H1 (cell line): ENCODE results near the gene RASA1. TPM values are rescaled to one million over a fixed set of nuclear protein-coding genes. Genes with fewer than 3 reads are reported as not detected.

ENCODE experiments used
- CTCF ChIA-PET: fragments of 300-600 bp; sonication (Branson Sonifier 250); formaldehyde crosslinking; loops from one replicate; lab custom pipeline; 2021; ENCODE audit not compliant: partially characterized antibody; lab: Charles Lee
- POLR2A ChIA-PET: fragments of 300-600 bp; sonication (Branson Sonifier 250); formaldehyde crosslinking; loops from one replicate; lab custom pipeline; 2021; ENCODE audit warnings: inconsistent platforms; ENCODE audit not compliant: partially characterized antibody; lab: Charles Lee
- DNase-seq, 2 experiments: peaks; one replicate each; pipeline versions ENCODE4 v3.0.0 to v3.0.0-alpha.2; 2010 to 2022; ENCODE audit warnings: low spot score in 2 of 2, low read depth in 1 of 2, mixed read lengths in 1 of 2
- FAIRE-seq: peaks from 2 replicates; lab custom pipeline; 2011; peaks lifted over from hg19 to GRCh38; lab: Jason Lieb, UNC
- H2AFZ ChIP-seq: 2 replicates; pipeline ENCODE4 v1.8.1; 2012; ENCODE audit warnings: low read length, inconsistent platforms
- H2AK5ac ChIP-seq: 2 replicates; pipeline ENCODE4 v1.6.1; 2013; ENCODE audit warnings: low read depth, low read length
- H2BK120ac ChIP-seq: replicated peaks from 2 replicates; pipeline ENCODE3; 2013; ENCODE audit warnings: low read depth, low read length, inconsistent platforms
- H2BK12ac ChIP-seq: 2 replicates; pipeline ENCODE4 v1.6.1; 2013; ENCODE audit warnings: low read depth, low read length
- H2BK15ac ChIP-seq: 2 replicates; pipeline ENCODE4 v1.6.1; 2013; ENCODE audit warnings: low read length
- H2BK20ac ChIP-seq: 2 replicates; pipeline ENCODE4 v1.6.1; 2013; ENCODE audit warnings: low read length
- H2BK5ac ChIP-seq: 2 replicates; pipeline ENCODE4 v1.6.1; 2013; ENCODE audit warnings: low read depth, low read length
- H3K14ac ChIP-seq: 2 replicates; pipeline ENCODE4 v1.6.1; 2013; ENCODE audit warnings: inconsistent platforms; ENCODE audit not compliant: insufficient read length
- H3K18ac ChIP-seq: 2 replicates; pipeline ENCODE4 v1.6.1; 2013; ENCODE audit warnings: low read length; ENCODE audit errors: extremely low read depth
- H3K23ac ChIP-seq: 2 replicates; pipeline ENCODE4 v1.6.1; 2013; ENCODE audit warnings: inconsistent platforms; ENCODE audit not compliant: insufficient read length
- H3K23me2 ChIP-seq: 2 replicates; pipeline ENCODE4 v1.6.1; 2013; ENCODE audit warnings: low read depth, low read length
- H3K27ac ChIP-seq: 2 replicates; pipeline ENCODE4 v1.6.1; 2011; ENCODE audit warnings: low read depth, low read length, inconsistent platforms
- H3K27me3 ChIP-seq, 4 experiments: replicated peaks in 1 of 4; 1 replicate in 1 of 4; 2 replicates in 3 of 4; pipeline versions ENCODE4 v1.6.1 to v1.8.1; 2011 to 2013; ENCODE audit warnings: low read length in 3 of 4, mild to moderate bottlenecking in 3 of 4, inconsistent platforms in 2 of 4, mixed read lengths in 2 of 4, moderate library complexity in 1 of 4; ENCODE audit not compliant: control insufficient read depth in 3 of 4, insufficient read depth in 3 of 4; ENCODE audit errors: extremely low read depth in 1 of 4
- H3K36me3 ChIP-seq, 4 experiments: 2 replicates each; pipeline versions ENCODE4 v1.6.1 to v1.8.1; 2011 to 2013; ENCODE audit warnings: mild to moderate bottlenecking in 4 of 4, low read length in 3 of 4, moderate library complexity in 2 of 4, control low read depth in 1 of 4, inconsistent platforms in 1 of 4; ENCODE audit not compliant: insufficient read depth in 4 of 4, control insufficient read depth in 2 of 4
- H3K4ac ChIP-seq: replicated peaks from 2 replicates; pipeline ENCODE3; 2013; ENCODE audit warnings: low read length, low read depth, mixed read lengths, inconsistent platforms; ENCODE audit not compliant: insufficient read length
- H3K4me1 ChIP-seq, 4 experiments: replicated peaks in 1 of 4; 1 replicate in 1 of 4; 2 replicates in 3 of 4; pipeline versions ENCODE4 v1.6.1 to v1.8.1; 2011 to 2013; ENCODE audit warnings: low read length in 3 of 4, inconsistent platforms in 2 of 4, mixed read lengths in 1 of 4; ENCODE audit not compliant: insufficient read depth in 4 of 4, control insufficient read depth in 3 of 4
- H3K4me2 ChIP-seq, 2 experiments: 2 replicates each; pipeline versions ENCODE4 v1.6.1 to v1.8.1; 2011 to 2013; ENCODE audit warnings: low read depth in 2 of 2, low read length in 2 of 2, control low read depth in 1 of 2, inconsistent platforms in 1 of 2, mild to moderate bottlenecking in 1 of 2; ENCODE audit not compliant: insufficient read depth in 1 of 2
- H3K4me3 ChIP-seq, 4 experiments: fragments of 200-600, 300-600 bp in 1 of 4; sonication (generic), shearing (Covaris generic), sonication (Bioruptor Twin) in 1 of 4; 2 replicates each; pipeline versions ENCODE4 v1.5.1 to v1.8.1; 2011 to 2016; ENCODE audit warnings: low read length in 4 of 4, low read depth in 3 of 4, control low read depth in 2 of 4, inconsistent platforms in 2 of 4, mild to moderate bottlenecking in 2 of 4, mixed read lengths in 1 of 4, moderate library complexity in 1 of 4; ENCODE audit not compliant: insufficient read depth in 2 of 4; ENCODE audit errors: extremely low read depth in 1 of 4
- H3K56ac ChIP-seq: replicated peaks from 2 replicates; pipeline ENCODE3; 2013; ENCODE audit warnings: low read depth, mild to moderate bottlenecking, mixed read lengths, low read length, inconsistent platforms; ENCODE audit not compliant: insufficient read length
- H3K79me1 ChIP-seq: 2 replicates; pipeline ENCODE4 v1.6.1; 2013; ENCODE audit warnings: low read depth, low read length, control low read depth
- H3K79me2 ChIP-seq, 2 experiments: 2 replicates each; pipeline versions ENCODE4 v1.6.1 to v1.8.1; 2012 to 2013; ENCODE audit warnings: low read length in 2 of 2, mild to moderate bottlenecking in 2 of 2, inconsistent platforms in 1 of 2; ENCODE audit not compliant: insufficient read depth in 2 of 2, control insufficient read depth in 1 of 2
- H3K9ac ChIP-seq, 4 experiments: replicated peaks in 1 of 4; 1 replicate in 1 of 4; 2 replicates in 3 of 4; pipeline versions ENCODE4 v1.6.1 to v1.8.1; 2011 to 2013; ENCODE audit warnings: low read depth in 3 of 4, low read length in 3 of 4, control low read depth in 2 of 4, mild to moderate bottlenecking in 2 of 4, moderate library complexity in 2 of 4, inconsistent platforms in 1 of 4; ENCODE audit errors: extremely low read depth in 1 of 4
- H3K9me3 ChIP-seq, 2 experiments: 2 replicates each; pipeline versions ENCODE4 v1.6.1 to v1.8.1; 2012 to 2013; ENCODE audit warnings: mild to moderate bottlenecking in 2 of 2, moderate library complexity in 2 of 2, control low read depth in 1 of 2, inconsistent platforms in 1 of 2, low read depth in 1 of 2, low read length in 1 of 2, mixed read lengths in 1 of 2; ENCODE audit not compliant: insufficient read depth in 2 of 2
- H4K20me1 ChIP-seq, 2 experiments: replicated peaks in 1 of 2; 2 replicates each; pipeline versions ENCODE3 to v1.8.1; 2011 to 2013; ENCODE audit warnings: inconsistent platforms in 2 of 2, low read length in 2 of 2, mild to moderate bottlenecking in 1 of 2; ENCODE audit not compliant: insufficient read depth in 2 of 2, control insufficient read depth in 1 of 2
- H4K5ac ChIP-seq: 2 replicates; pipeline ENCODE4 v1.6.1; 2013; ENCODE audit warnings: low read length, low read depth, mixed read lengths, inconsistent platforms; ENCODE audit not compliant: insufficient read length
- H4K8ac ChIP-seq: 2 replicates; pipeline ENCODE4 v1.8.0; 2013; ENCODE audit warnings: mild to moderate bottlenecking, moderate library complexity, low read length, inconsistent platforms; ENCODE audit not compliant: insufficient read depth; ENCODE audit errors: extremely low read depth
- H4K91ac ChIP-seq: replicated peaks from 2 replicates; pipeline ENCODE3; 2013; ENCODE audit warnings: low read length, mixed read lengths, inconsistent platforms; ENCODE audit not compliant: insufficient read length
- BRCA1 ChIP-seq: IDR thresholded peaks from 2 replicates; pipeline ENCODE4 v1.6.1; 2012; ENCODE audit warnings: low read depth, low read length, improper control_type of control experiment
- CEBPB ChIP-seq: IDR thresholded peaks from 2 replicates; pipeline ENCODE4 v1.6.1; 2012; ENCODE audit warnings: low read depth, low read length
- WGBS, 2 experiments: shearing (Covaris generic) in 1 of 2; methylation state at CpG; one replicate each; pipeline versions ENCODE4 v1.1.6 to v1.1.7; 2013 to 2015; ENCODE audit warnings: low lambda C conversion rate in 2 of 2, mixed read lengths in 2 of 2, inconsistent platforms in 1 of 2, low coverage in 1 of 2, missing lambda C conversion rate in 1 of 2; ENCODE audit not compliant: insufficient replicate concordance in 2 of 2, insufficient coverage in 1 of 2, insufficient read length in 1 of 2; ENCODE audit errors: extremely low coverage in 1 of 2, missing lambda C conversion rate in 1 of 2; 5-methylcytosine and 5-hydroxymethylcytosine counted together
- polyA plus RNA-seq, 7 experiments: library from polyadenylated mRNA; depleted of rRNA in 3 of 7; stranded (reverse) in 5 of 7; unstranded in 2 of 7; fragments of >200 nt in 5 of 7; fragments of 200-250 nt in 2 of 7; gene quantifications; 1 replicate in 5 of 7; 2 replicates in 1 of 7; 4 replicates in 1 of 7; pipeline versions ENCODE4 v1.2.1 to v1.2.3, GENCODE V29; 2011 to 2013; ENCODE audit warnings: missing spikeins in 2 of 7, mixed read lengths in 2 of 7
- total RNA-seq: library from RNA; stranded (reverse); fragmentation: NEBNext Ultra II Directional; extraction: Animal tissue kit (Norgen Biotek cat#: 25700); gene quantifications from 2 replicates; pipeline ENCODE4 v1.2.1, GENCODE V29; 2021

Gene RASA1
- total and polyA plus RNA-seq, 2 of the 8 experiments (the other 6 are each of a cell fraction or from before 2014, with no cell fraction given) = 15.9 to 33.8 TPM

GRCh38 chr5:87382224-87382623 lies 114.5 kb downstream of the RASA1 start:
- no peak overlapping the region for H2BK120ac ChIP-seq
- no peak overlapping the region for H2AK5ac ChIP-seq
- H2AFZ ChIP-seq = no peak overlapping the region
- no peaks in the 10 kb centered on the region for H3K27me3 ChIP-seq
- no peak overlapping the region for H3K18ac ChIP-seq
- H2BK5ac ChIP-seq = no peak overlapping the region
- no peak overlapping the region for H4K5ac ChIP-seq
- no peak overlapping the region for H3K27ac ChIP-seq
- no peak overlapping the region for H3K56ac ChIP-seq
- H4K20me1 ChIP-seq = no peaks in the 10 kb centered on the region
- TF ChIP-seq CEBPB (peak; percentile 62; the same call in 1 of the 2 replicates), BRCA1 (no peak)
- TF ChIP-seq, all 59 proteins: peak for 1
- no peaks in the 10 kb centered on the region for H3K23me2 ChIP-seq
- no peak for DNase-seq
- no peak overlapping the region for H2BK12ac ChIP-seq
- no peak overlapping the region for H3K9ac ChIP-seq
- no peak overlapping the region for H4K8ac ChIP-seq
- peaks cover 4 to 59% (median 15%) of the 10 kb centered on the region in 4 experiments for H3K36me3 ChIP-seq
- ChIA-PET POLR2A (no interaction called here), CTCF (no interaction called here)
- no peak overlapping the region for H3K4me2 ChIP-seq
- FAIRE-seq = no peak
- no peak overlapping the region for H3K23ac ChIP-seq
- H3K4me3 ChIP-seq = no peak overlapping the region
- no peaks in the 10 kb centered on the region for H3K4me1 ChIP-seq
- no peaks in the 10 kb centered on the region for H3K9me3 ChIP-seq
- H3K4ac ChIP-seq = no peak overlapping the region
- no peak overlapping the region for H3K14ac ChIP-seq
- H4K91ac ChIP-seq = no peak overlapping the region
- 94% methylated on average over 1 of the region's 1 CpG; no CpG with 5 or more reads in 1 of the 2 experiments for WGBS, 2 experiments
- H2BK15ac ChIP-seq = no peak overlapping the region
- no peaks in the 10 kb centered on the region for H3K79me2 ChIP-seq
- H3K79me1 ChIP-seq = no peaks in the 10 kb centered on the region
- H2BK20ac ChIP-seq = no peak overlapping the region
